ENCODE measurements around the gene EEF1G.

- TF ChIP-seq, protein P1, sequence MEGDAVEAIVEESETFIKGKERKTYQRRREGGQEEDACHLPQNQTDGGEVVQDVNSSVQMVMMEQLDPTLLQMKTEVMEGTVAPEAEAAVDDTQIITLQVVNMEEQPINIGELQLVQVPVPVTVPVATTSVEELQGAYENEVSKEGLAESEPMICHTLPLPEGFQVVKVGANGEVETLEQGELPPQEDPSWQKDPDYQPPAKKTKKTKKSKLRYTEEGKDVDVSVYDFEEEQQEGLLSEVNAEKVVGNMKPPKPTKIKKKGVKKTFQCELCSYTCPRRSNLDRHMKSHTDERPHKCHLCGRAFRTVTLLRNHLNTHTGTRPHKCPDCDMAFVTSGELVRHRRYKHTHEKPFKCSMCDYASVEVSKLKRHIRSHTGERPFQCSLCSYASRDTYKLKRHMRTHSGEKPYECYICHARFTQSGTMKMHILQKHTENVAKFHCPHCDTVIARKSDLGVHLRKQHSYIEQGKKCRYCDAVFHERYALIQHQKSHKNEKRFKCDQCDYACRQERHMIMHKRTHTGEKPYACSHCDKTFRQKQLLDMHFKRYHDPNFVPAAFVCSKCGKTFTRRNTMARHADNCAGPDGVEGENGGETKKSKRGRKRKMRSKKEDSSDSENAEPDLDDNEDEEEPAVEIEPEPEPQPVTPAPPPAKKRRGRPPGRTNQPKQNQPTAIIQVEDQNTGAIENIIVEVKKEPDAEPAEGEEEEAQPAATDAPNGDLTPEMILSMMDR (conservative IDR thresholded peaks at IDR 0.05), result no peak
- TF ChIP-seq EZH2 (IDR thresholded peaks at IDR 0.05; ENCODE audit: low read depth), result no peak
Measured at GRCh38 chr11:62545437-62546243, 28.1 kb downstream of the EEF1G start.
